C4-2B (cell line): ENCODE data around the gene CELA2A.

ENCODE experiments used
- H3K27ac ChIP-seq: fragments of 450-650 bp; 2 replicates; pipeline ENCODE4 v1.5.1; 2017
- ZFX ChIP-seq: fragments of 450-650 bp; IDR thresholded peaks from 2 replicates; pipeline ENCODE4 v1.6.1; 2017
- TF ChIP-seq, protein P1 (sequence below): fragments of 450-650 bp; conservative IDR thresholded peaks from 2 replicates; pipeline ENCODE4 v1.5.1; 2017; ENCODE audit warnings: mild to moderate bottlenecking

The CELA2A gene

DNA sequence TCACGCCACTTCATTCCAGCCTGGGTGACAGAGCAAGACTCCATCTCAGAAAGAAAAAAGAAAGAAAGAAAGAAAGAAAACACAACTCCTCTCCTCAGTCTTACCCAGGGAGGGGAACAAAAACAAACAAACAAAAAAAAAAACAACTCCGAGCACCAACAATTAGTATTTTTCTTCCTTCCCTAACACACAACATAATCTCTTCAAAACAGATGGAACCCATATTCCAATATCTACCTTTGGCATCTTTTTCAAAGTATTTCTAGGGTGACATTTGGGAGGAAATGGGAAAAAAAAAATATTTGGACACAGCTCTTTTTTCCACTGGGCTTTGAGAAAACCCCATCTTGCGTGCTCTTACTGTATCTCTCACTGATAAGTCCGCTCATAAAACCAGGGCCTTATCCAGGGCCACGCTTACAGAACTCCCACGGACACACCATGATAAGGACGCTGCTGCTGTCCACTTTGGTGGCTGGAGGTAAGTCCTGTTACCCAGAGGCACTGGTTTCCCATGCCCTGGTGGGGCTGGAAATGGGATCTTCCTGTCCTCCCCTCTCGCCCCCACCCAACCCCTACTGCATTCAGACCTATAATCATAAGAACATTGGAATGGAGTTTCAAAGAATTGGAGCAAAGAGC lies at the start of gene CELA2A:
CELA2A (plus strand) TSS at position 420 of the 642 bp plus-strand sequence; CDS start at position 442, 22 bp downstream.
- no peak within 1 kb of the TSS for H3K27ac ChIP-seq
- TF ChIP-seq ZFX: no peak
- TF ChIP-seq, protein P1, sequence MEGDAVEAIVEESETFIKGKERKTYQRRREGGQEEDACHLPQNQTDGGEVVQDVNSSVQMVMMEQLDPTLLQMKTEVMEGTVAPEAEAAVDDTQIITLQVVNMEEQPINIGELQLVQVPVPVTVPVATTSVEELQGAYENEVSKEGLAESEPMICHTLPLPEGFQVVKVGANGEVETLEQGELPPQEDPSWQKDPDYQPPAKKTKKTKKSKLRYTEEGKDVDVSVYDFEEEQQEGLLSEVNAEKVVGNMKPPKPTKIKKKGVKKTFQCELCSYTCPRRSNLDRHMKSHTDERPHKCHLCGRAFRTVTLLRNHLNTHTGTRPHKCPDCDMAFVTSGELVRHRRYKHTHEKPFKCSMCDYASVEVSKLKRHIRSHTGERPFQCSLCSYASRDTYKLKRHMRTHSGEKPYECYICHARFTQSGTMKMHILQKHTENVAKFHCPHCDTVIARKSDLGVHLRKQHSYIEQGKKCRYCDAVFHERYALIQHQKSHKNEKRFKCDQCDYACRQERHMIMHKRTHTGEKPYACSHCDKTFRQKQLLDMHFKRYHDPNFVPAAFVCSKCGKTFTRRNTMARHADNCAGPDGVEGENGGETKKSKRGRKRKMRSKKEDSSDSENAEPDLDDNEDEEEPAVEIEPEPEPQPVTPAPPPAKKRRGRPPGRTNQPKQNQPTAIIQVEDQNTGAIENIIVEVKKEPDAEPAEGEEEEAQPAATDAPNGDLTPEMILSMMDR: no peak

DNA sequence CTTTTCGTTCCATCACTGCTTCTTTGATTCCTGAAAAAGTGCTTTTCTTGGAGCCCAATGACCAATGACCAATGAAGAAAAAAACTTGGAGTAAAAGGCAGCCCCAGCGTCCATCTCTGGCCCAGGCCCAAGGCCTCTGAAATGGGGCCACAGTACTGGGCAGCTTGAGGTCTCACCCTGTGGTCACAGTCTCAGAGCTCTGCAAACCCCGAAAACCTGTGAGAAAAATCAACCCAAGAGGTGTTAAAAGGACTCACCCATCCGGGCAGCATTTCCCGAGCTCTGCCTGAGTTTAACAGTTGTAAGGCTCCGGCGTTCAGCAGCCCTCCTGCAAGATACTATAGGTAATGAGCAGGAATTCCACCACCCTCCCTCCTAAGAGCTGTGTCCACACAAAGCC lies 49.0 kb upstream of the CELA2A start:
- no peak overlapping the region for H3K27ac ChIP-seq
- TF ChIP-seq ZFX: no peak

DNA sequence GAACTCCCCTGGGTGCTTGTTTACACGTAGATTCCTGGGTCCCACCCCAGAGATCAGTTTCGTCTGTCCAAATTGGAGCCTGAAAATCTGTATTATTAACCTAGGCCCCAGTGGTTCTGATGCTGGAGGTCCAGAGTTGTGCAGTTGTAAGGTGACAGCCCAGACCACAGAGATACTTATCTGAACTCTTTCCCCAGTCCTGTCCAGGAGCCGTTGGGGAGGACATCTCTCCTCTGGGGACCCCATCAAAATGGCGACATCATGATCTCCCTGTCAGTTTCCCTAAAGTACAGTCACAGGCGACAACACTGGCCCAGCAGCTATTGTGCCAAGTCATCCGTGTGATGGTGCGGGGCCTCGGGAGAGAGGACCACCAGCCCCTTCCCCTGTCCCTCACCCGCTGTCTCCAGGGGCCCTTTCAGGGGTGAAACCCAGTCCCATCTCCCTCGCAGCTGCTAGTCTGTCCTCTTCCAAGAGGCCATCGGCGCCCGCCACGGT lies 47.6 kb upstream of the CELA2A start:
- no peak for TF ChIP-seq ZFX
- TF ChIP-seq, protein P1: no peak
- peak overlapping the region; percentile 82; the same call in 1 of the 2 replicates for H3K27ac ChIP-seq

DNA sequence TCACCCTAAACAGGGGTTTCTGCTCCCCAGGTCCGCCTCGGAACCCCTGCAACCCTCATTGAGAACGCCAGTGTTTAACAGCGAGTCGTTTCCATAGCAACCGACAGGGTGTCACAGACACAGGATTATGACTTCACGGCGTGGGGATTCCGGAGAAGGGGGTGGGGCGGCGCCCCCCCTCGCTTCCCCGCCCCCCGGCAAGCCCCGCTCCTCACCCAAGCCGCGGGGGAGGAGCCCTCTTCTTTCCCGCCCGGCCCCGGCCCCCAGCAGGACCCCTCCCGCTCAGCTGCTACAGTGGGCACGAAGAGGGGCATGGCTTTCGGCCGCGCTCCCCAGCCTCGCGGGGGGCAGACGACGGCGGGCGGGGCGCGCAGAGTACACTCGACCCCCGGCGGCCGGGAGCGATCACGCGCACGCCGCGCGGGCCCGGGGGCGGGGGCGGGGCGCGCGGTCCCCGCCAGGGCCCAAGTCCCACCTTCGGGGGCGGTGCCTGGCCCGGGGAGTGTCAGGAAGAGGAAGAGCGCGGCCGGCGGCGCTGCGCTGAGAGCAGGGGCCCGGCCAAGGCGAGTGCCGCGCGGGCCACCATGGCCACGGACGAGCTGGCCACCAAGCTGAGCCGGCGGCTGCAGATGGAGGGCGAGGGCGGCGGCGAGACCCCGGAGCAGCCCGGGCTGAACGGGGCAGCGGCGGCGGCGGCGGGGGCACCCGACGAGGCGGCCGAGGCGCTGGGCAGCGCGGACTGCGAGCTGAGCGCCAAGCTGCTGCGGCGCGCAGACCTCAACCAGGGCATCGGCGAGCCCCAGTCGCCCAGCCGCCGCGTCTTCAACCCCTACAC lies 46.9 kb upstream of the CELA2A start, which contains the start of gene EFHD2:
EFHD2 (plus strand) TSS at position 501 of the 835 bp plus-strand sequence; CDS start at position 585, 84 bp downstream.
- TF ChIP-seq, protein P1: no peak
- TF ChIP-seq ZFX: peak; percentile 37; the same call in 1 of the 2 replicates
- peak within 1 kb of the TSS; percentile 82 for H3K27ac ChIP-seq

DNA sequence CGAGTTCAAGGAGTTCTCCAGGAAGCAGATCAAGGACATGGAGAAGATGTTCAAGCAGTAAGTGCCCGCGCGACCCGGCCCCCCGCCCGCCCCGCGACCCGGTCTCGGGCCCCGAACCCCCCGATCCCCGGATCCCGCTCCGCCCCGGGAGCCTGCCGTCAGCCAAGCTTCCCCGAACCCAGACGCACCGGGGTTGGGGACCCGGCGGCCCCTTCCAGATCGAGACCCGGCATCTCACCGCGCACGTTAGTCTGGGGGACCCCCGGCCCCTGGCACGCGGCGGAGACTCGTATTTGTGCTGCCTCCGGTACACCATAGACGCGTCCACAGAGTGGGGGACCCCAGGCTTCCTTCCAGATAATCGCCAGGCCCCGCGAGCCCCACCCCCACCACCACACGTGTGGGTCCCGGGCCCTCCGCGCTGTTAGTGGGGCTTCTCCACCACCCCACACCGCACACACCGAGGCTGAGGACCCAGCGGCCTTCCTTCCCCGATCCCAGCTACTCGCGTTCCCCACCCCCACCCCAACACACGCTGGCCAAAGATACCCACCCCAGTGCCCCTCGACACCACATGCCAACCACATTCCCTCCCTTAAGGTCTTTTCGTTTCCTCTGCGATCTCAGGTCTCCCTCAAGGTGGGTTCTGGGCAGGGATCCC lies 46.2 kb upstream of the CELA2A start:
- TF ChIP-seq, protein P1: no peak
- no peak for TF ChIP-seq ZFX

DNA sequence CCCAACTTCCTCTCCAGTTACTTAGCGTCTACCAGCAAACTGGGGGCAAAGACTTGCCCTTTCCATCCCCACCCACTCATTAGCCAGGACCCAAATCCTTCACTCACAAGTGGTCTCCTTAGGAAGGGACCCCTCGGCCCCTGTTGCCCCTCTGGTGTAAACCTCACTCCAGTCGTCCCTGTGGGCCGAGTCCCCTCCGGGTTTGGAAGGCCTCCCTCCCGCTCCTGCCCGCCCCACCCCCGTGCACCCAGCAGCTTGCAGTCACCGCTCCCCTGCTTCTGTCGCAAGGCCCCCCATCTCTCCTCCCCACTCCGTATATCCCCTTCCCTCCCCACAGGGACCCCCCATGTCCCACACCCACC lies 45.7 kb upstream of the CELA2A start:
- TF ChIP-seq ZFX: no peak
- TF ChIP-seq, protein P1: no peak
- peak overlapping the region; percentile 82 for H3K27ac ChIP-seq

More for the DNA sequence above, 46.2 kb upstream of the CELA2A start:
- H3K27ac ChIP-seq: peak overlapping the region; percentile 82

DNA sequence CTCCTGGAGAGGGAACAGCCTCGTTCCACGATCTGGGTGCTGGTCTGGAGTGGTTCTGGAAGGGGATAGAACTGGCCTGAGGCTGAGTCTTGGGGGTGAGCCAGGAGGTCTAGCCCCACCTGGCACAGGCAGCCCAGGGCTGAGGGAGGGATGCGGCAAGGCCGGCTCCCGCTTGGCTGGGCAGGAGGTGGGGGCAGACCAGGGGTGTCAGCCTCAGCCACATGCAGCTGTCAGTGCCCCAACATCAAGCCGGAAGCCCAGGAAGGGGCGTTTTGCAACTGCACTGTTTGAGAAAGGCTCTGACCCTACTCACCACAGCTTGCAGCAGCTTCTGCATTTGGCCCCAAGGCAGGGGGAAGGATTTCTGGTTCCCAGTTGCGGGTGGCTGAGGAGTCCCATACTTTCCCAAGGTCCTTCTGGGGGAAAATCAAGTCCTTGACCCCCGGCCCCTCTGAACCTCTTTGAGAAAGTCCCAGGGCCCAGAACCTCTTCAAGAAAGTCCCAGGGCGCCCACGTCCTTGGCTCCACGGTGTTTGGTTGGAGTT lies 44.9 kb upstream of the CELA2A start:
- H3K27ac ChIP-seq: no peak overlapping the region
- TF ChIP-seq, protein P1: no peak
- TF ChIP-seq ZFX: no peak
